Endothelial cell of umbilical vein (primary cell): ENCODE results near the gene SCPEP1.

Experiments
- CTCF ChIP-seq, 2 donors: IDR thresholded peaks; 1 replicate in 1 of 2; 2 replicates in 1 of 2; pipeline ENCODE4 v1.5.1; 2011; ENCODE audit warnings: low read length in 2 of 2, mild to moderate bottlenecking in 2 of 2, moderate library complexity in 2 of 2, control low read depth in 1 of 2, inconsistent platforms in 1 of 2, low read depth in 1 of 2; ENCODE audit not compliant: insufficient read depth in 1 of 2; ENCODE audit errors: extremely low read depth in 1 of 2
- EZH2 ChIP-seq: IDR thresholded peaks from 2 replicates; pipeline ENCODE4 v1.6.1; 2012; ENCODE audit warnings: borderline replicate concordance, low read depth, mild to moderate bottlenecking, moderate library complexity, low read length, inconsistent platforms; ENCODE audit not compliant: severe bottlenecking
- FOS ChIP-seq: IDR thresholded peaks from 2 replicates; pipeline ENCODE4 v1.6.1; 2011; ENCODE audit warnings: mild to moderate bottlenecking, low read length, moderate library complexity, borderline replicate concordance; ENCODE audit not compliant: insufficient read depth
- GATA2 ChIP-seq: IDR thresholded peaks from 2 replicates; pipeline ENCODE4 v1.7.0; 2011; ENCODE audit warnings: low read depth, mild to moderate bottlenecking, moderate library complexity, mixed read lengths, low read length; ENCODE audit not compliant: insufficient read length, insufficient read depth
- JUN ChIP-seq: IDR thresholded peaks from 2 replicates; pipeline ENCODE4 v1.6.1; 2011; ENCODE audit warnings: borderline replicate concordance, low read depth; ENCODE audit not compliant: insufficient read length, insufficient read depth
- MAX ChIP-seq: IDR thresholded peaks from 2 replicates; pipeline ENCODE4 v1.6.1; 2011; ENCODE audit not compliant: insufficient read depth, insufficient read length
- MYC ChIP-seq: IDR thresholded peaks from one replicate; pipeline ENCODE4 v1.6.1; 2011; ENCODE audit warnings: mild to moderate bottlenecking, low read depth, low read length
- POLR2A ChIP-seq: IDR thresholded peaks from 2 replicates; pipeline ENCODE4 v1.6.1; 2012; ENCODE audit warnings: low read depth, mild to moderate bottlenecking, control low read depth, low read length
- POLR2AphosphoS5 ChIP-seq: IDR thresholded peaks from 2 replicates; pipeline ENCODE4 v1.6.1; 2012; ENCODE audit warnings: low read depth, mild to moderate bottlenecking, control low read depth, low read length, moderate library complexity; ENCODE audit not compliant: insufficient read depth

DNA sequence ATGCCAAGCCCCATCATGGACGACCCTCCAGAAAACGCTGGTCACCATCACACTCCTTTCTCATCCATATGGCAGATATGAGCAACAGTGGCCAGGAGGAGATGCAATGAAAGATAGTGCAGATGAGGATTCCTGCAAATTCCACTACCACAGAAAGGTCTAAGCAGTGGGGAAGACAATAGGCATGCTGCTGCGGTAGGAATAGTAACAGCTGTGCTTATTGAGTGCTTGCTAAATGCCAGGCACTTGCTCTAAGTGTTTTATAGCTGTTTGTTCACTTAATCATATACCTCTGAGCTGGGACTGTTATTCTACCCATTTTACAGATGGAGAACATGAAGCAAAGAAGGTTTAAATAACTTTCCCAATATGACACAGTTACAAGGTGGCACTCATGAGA is 60.6 kb downstream of the SCPEP1 start:
- no peak for TF ChIP-seq CTCF (IDR thresholded peaks at IDR 0.05; ENCODE audit: extremely low read depth in 1 of 2, insufficient read depth in 1 of 2, low read depth in 1 of 2, low read length in 2 of 2)
- TF ChIP-seq POLR2A: no peak
- no peak for TF ChIP-seq POLR2AphosphoS5
- TF ChIP-seq EZH2: no peak
- TF ChIP-seq MYC: no peak
- TF ChIP-seq FOS: no peak
- no peak for TF ChIP-seq MAX
- no peak for TF ChIP-seq JUN
- no peak for TF ChIP-seq GATA2
